ENCODE data around the gene CILP2. TPM values are rescaled to one million over a fixed set of nuclear protein-coding genes. Genes with fewer than 3 reads are reported as not detected.

The CILP2 gene
- total and polyA plus RNA-seq, 2 of the 8 experiments (the other 6 are each of a cell fraction or from before 2014, with no cell fraction given), result 4.4 to 5.8 TPM

- TF ChIP-seq GABPA (IDR thresholded peaks at IDR 0.05; ENCODE audit: borderline replicate concordance, insufficient read depth, low read length) (peak; percentile 76; the same call in 1 of the 2 replicates), SRF (IDR thresholded peaks at IDR 0.05; ENCODE audit: low read depth, low read length) (no peak)
Measured at GRCh38 chr19:19552798-19553197, 14.7 kb downstream of the CILP2 start (continued).

Data from H1 (cell line).